ENCODE data around the gene SMS. TPM values are rescaled to one million over a fixed set of nuclear protein-coding genes. Genes with fewer than 3 reads are reported as not detected.
"Not testable (repeated sequence)": the region's sequence is repeated elsewhere in the genome, so short reads cannot be mapped to it uniquely, and the experiment has no call there.

Gene SMS
- total RNA-seq, 3 donors from 2014 or later, result 43.6 to 64.7 (median 44.5) TPM

- H3K27ac ChIP-seq, result no peak overlapping the region
- H3K4me1 ChIP-seq, result no peaks in the 10 kb centered on the region
- H3K4me3 ChIP-seq, result no peak overlapping the region
- H3K27me3 ChIP-seq, result peaks cover 0 to 9% of the 10 kb centered on the region in 2 donors
- TF ChIP-seq CTCF (IDR thresholded peaks at IDR 0.05), result no peak
- no peak for TF ChIP-seq POLR2A (IDR thresholded peaks at IDR 0.05)
- TF ChIP-seq POLR2AphosphoS5 (IDR thresholded peaks at IDR 0.05), result no peak
- DNase-seq (ENCODE audit: low spot score in 2 of 2), result no peak
- no peaks in the 10 kb centered on the region for H3K9me3 ChIP-seq
- intact Hi-C loops (cut with DNase I; ENCODE audit: low total_unique reads), result no loop called here
- H3K36me3 ChIP-seq, result no peaks in the 10 kb centered on the region
Observed at GRCh38 chrX:21948897-21949578, 8.5 kb downstream of the SMS start.

DNA sequence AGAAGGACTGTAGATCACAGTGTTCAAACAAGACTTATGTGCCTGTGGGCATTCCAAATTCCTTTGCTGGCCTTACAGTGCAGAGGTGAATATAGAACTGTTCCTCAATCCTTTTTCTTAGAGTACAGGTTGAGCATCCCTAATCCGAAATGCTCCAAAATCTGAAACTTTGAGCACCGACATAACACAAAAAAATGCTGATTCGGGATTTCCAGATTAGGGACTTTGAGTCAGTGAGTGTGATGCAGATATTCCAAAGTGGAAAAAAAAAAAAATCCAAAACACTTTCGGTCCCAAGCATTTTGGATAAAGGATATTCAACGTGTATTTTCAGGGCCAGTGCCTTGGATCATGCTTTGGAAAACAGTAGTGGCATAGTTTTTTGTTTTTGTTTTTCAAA, 9.2 kb downstream of the SMS start:
- no peak for DNase-seq (ENCODE audit: low spot score in 2 of 2)
- no peaks in the 10 kb centered on the region for H3K9me3 ChIP-seq
- TF ChIP-seq POLR2AphosphoS5 (IDR thresholded peaks at IDR 0.05), result no peak
- TF ChIP-seq POLR2A (IDR thresholded peaks at IDR 0.05), result no peak
- no peak for TF ChIP-seq CTCF (IDR thresholded peaks at IDR 0.05)
- H3K4me1 ChIP-seq, result no peaks in the 10 kb centered on the region
- no peaks in the 10 kb centered on the region for H3K36me3 ChIP-seq
- intact Hi-C loops (cut with DNase I; ENCODE audit: low total_unique reads), result no loop called here
- H3K27me3 ChIP-seq, result peaks cover 0 to 9% of the 10 kb centered on the region in 2 donors
- H3K27ac ChIP-seq, result no peak overlapping the region
- no peak overlapping the region for H3K4me3 ChIP-seq

GRCh38 chrX:21950557-21950956, 10.0 kb downstream of the SMS start:
- H3K9me3 ChIP-seq; intact Hi-C loops (cut with DNase I; ENCODE audit: low total_unique reads); H3K4me3 ChIP-seq; H3K27ac ChIP-seq; H3K36me3 ChIP-seq; H3K27me3 ChIP-seq; H3K4me1 ChIP-seq; DNase-seq (ENCODE audit: low spot score in 2 of 2): not testable (repeated sequence)

DNA sequence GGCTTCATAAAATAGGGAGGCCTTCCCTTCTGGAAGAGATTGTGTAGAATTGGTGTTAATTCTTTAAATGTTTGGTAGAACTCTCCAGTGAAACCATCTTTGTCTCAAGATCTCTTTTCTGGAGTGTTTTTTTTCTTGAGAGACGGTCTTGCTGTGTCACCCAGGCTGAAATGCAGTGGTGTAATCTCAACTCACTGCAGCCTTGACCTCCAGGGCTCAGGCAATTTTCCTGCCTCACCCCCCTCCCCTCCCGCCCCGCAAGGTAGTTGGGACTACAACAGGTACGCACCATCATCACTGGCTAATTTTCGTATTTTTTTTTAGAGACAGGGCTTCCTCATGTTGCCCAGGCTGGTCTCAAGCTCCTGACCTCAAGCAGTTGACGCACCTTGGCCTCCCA, 12.1 kb downstream of the SMS start:
- intact Hi-C loops (cut with DNase I; ENCODE audit: low total_unique reads), result no loop called here
- Histone ChIP-seq H3K4me1 (no peaks in the 10 kb centered on the region), H3K27ac (no peak overlapping the region), H3K27me3 (peaks cover 0 to 3% of the 10 kb centered on the region in 2 donors), H3K9me3 (no peaks in the 10 kb centered on the region), H3K36me3 (no peaks in the 10 kb centered on the region), H3K4me3 (no peak overlapping the region)
- TF ChIP-seq CTCF (IDR thresholded peaks at IDR 0.05) (no peak), POLR2A (IDR thresholded peaks at IDR 0.05) (no peak), POLR2AphosphoS5 (IDR thresholded peaks at IDR 0.05) (no peak)
- DNase-seq (ENCODE audit: low spot score in 2 of 2), result no peak

DNA sequence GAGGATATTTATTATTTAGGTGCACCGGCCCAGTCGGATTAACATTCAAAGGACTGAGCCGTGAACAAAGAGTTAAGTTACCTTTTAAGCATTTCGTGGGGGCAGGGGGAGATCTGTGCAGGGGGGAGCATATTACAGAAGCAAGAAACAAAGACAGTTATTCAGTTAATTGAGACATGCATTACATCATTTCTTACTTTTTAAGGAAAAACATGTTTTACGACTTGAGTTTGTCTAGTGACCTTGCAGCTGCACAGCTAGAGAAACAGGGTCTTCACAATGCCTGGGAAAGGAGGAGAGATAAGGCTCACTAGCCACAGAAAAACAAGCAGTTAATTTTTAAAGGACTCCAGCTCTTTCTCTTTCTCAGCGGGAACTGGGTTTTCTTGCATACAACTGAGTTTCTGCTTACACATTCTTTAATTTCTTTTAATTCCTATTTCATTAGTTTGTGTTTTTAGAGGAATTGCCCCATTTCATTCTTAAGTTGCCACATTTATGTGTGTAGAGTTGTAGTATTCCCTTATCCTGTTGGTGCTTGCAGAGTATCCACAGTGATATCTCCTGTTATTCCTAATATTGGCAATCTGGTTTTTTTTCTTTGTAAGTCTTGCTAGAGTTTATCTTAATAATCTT, 12.8 kb downstream of the SMS start:
- H3K9me3 ChIP-seq; H3K4me1 ChIP-seq; H3K27ac ChIP-seq; DNase-seq (ENCODE audit: low spot score in 2 of 2); H3K36me3 ChIP-seq; H3K27me3 ChIP-seq; H3K4me3 ChIP-seq; intact Hi-C loops (cut with DNase I; ENCODE audit: low total_unique reads): not testable (repeated sequence)

- Histone ChIP-seq H3K9me3 (no peaks in the 10 kb centered on the region), H3K36me3 (no peaks in the 10 kb centered on the region), H3K4me1 (no peaks in the 10 kb centered on the region), H3K27me3 (peaks cover 0 to 3% of the 10 kb centered on the region in 2 donors), H3K27ac (no peak overlapping the region), H3K4me3 (no peak overlapping the region)
- no peak for DNase-seq (ENCODE audit: low spot score in 2 of 2)
- intact Hi-C loops (cut with DNase I; ENCODE audit: low total_unique reads), result no loop called here
- no peak for TF ChIP-seq POLR2A (IDR thresholded peaks at IDR 0.05)
- no peak for TF ChIP-seq POLR2AphosphoS5 (IDR thresholded peaks at IDR 0.05)
- no peak for TF ChIP-seq CTCF (IDR thresholded peaks at IDR 0.05)
Observed at GRCh38 chrX:21955403-21956189, 15.1 kb downstream of the SMS start.

Data from breast epithelium (tissue), 4 donors.